ENCODE measurements around the gene ARSK.
"Not testable (repeated sequence)": the region's sequence is repeated elsewhere in the genome, so short reads cannot be mapped to it uniquely, and the experiment has no call there.

The ARSK gene

DNA sequence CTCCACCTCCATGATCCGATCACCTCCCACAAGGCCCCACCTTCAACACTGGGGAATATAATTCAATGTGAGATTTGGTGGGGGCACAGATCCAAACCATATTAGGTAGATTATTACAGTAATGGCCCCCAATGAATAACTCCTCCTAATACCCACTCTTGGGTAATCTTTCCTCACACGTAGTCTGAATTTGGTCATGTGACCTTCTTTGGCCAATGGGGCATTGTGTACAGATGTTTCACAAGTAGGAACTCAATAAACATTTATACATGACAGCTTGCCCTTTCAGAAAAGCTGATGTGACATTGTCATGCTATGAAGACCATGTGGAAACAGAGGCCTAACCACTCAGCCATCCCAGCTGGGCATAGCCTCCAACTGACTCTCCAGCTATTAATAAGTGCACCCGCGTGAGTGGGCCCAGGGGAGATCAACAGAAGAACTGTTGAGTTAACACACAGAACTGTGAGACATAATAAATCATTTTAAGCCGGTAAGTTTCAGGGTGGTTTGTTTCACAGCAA is 75.6 kb downstream of the ARSK start:
- POLR2A ChIA-PET = interaction anchor here (1.5 kb wide), 1 partner anchor 16 kb away, joined by 5 read pairs; the partner anchor contains the start of gene RFESD
- CTCF ChIA-PET = no interaction called here
- TF ChIP-seq CTBP1 (IDR thresholded peaks at IDR 0.05; ENCODE audit: borderline replicate concordance) = no peak
- no peak for TF ChIP-seq NFRKB (IDR thresholded peaks at IDR 0.05)
- TF ChIP-seq ZNF384 (IDR thresholded peaks at IDR 0.05) = no peak
- TF ChIP-seq, protein P1, sequence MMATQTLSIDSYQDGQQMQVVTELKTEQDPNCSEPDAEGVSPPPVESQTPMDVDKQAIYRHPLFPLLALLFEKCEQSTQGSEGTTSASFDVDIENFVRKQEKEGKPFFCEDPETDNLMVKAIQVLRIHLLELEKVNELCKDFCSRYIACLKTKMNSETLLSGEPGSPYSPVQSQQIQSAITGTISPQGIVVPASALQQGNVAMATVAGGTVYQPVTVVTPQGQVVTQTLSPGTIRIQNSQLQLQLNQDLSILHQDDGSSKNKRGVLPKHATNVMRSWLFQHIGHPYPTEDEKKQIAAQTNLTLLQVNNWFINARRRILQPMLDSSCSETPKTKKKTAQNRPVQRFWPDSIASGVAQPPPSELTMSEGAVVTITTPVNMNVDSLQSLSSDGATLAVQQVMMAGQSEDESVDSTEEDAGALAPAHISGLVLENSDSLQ (IDR thresholded peaks at IDR 0.05) = no peak
- TF ChIP-seq ARNT (IDR thresholded peaks at IDR 0.05) = no peak
- no peak for TF ChIP-seq LEF1 (IDR thresholded peaks at IDR 0.05; ENCODE audit: borderline replicate concordance)
- no peak for TF ChIP-seq SUZ12 (IDR thresholded peaks at IDR 0.05)
- TF ChIP-seq FOXA1 (IDR thresholded peaks at IDR 0.05) = no peak
- no peak for TF ChIP-seq ELF4 (IDR thresholded peaks at IDR 0.05)
- TF ChIP-seq SP1 (IDR thresholded peaks at IDR 0.05) = no peak
- TF ChIP-seq FOXK2 (IDR thresholded peaks at IDR 0.05) = no peak
- no peak for DNase-seq (ENCODE audit: extremely low spot score)

DNA sequence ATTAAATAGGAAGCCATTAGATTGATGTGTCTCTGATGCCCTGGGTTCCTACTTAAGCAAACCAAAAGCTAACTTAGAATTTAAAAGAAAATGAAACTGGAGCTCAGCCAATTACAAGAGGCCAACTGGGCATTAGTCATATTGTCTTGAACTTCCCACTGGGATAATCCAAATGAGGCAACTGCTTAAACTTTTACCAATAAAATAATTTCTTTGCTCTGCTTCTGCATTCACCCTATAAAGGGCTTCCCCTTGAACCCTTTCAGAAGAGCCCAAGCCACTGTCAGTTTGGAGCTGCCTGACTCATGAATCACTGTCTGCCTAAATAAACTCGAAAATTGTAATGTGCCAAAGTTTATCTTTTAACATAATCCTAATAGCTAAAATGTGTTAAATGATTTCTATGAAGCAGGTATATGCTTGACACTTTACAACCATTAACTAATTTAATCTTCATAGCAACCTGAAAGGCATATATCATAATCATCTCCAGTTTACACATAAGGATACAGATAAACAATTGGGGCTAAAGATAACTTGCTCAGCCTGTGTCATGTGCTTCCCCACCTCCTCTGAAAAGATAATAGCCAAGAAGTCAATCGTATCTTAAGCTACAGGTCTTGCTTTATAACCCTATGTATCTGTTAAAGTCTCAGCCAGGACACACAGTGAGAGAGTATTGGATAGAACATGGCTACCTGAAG is 76.5 kb downstream of the ARSK start:
- TF ChIP-seq ARNT (IDR thresholded peaks at IDR 0.05) (no peak), FOXK2 (IDR thresholded peaks at IDR 0.05) (no peak), NFRKB (IDR thresholded peaks at IDR 0.05) (no peak), SUZ12 (IDR thresholded peaks at IDR 0.05) (no peak), ZNF384 (IDR thresholded peaks at IDR 0.05) (no peak), FOXA1 (IDR thresholded peaks at IDR 0.05) (no peak), HDGF (IDR thresholded peaks at IDR 0.05; ENCODE audit: borderline replicate concordance) (no peak), CTBP1 (IDR thresholded peaks at IDR 0.05; ENCODE audit: borderline replicate concordance) (no peak), SP1 (IDR thresholded peaks at IDR 0.05) (no peak), BHLHE40 (IDR thresholded peaks at IDR 0.05; ENCODE audit: borderline replicate concordance) (no peak), TARDBP (IDR thresholded peaks at IDR 0.05) (no peak), FOXM1 (IDR thresholded peaks at IDR 0.05; ENCODE audit: borderline replicate concordance) (no peak), L3MBTL2 (conservative IDR thresholded peaks at IDR 0.05) (no peak), LEF1 (IDR thresholded peaks at IDR 0.05; ENCODE audit: borderline replicate concordance) (no peak)

DNA sequence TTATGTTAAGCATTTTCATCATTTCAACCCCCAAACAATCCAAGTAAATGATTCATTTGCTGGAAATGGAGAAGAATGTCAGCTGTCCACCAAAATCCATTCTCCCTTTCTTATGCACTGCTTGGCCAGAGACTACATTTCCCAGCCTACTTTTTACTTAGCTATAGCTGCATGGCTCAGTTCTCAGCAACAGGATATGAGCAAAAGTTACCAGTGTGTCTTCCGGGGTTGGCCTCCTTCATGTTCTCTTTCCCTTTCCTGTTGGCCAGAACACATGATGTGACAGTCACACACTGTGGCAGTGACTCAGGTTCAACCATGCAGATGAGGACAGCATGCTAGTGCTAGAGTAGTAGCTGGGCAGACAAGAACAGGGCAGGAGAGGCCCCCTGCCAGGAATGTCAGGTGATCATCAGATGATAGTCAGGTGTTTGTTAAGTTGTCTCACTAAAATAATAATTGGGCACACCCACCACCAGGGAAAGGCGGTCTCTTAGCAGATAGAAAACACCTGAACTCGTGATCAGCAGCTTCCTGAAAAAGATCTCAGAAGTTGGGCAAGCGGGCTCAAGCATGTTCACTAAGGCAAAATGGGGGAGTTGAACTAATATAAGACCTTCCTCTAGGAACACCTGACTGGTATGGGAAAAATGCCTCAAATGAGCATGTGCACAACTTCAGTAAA is 77.2 kb downstream of the ARSK start:
- DNase-seq (ENCODE audit: extremely low spot score) = no peak
- CTCF ChIA-PET = interaction anchor here (1.3 kb wide), 1 partner anchor 10 kb away, joined by 3 read pairs; no protein-coding TSS in a partner anchor
- POLR2A ChIA-PET = interaction anchor here (1.5 kb wide), 1 partner anchor 15 kb away, joined by 5 read pairs; the partner anchor contains the start of gene RFESD
- TF ChIP-seq LEF1 (IDR thresholded peaks at IDR 0.05; ENCODE audit: borderline replicate concordance) (no peak), FOXM1 (IDR thresholded peaks at IDR 0.05; ENCODE audit: borderline replicate concordance) (no peak), FOXA1 (IDR thresholded peaks at IDR 0.05) (no peak), CTBP1 (IDR thresholded peaks at IDR 0.05; ENCODE audit: borderline replicate concordance) (no peak), NFRKB (IDR thresholded peaks at IDR 0.05) (no peak), L3MBTL2 (conservative IDR thresholded peaks at IDR 0.05) (no peak), HDGF (IDR thresholded peaks at IDR 0.05; ENCODE audit: borderline replicate concordance) (no peak), ELF4 (IDR thresholded peaks at IDR 0.05) (no peak), ZNF384 (IDR thresholded peaks at IDR 0.05) (no peak), BHLHE40 (IDR thresholded peaks at IDR 0.05; ENCODE audit: borderline replicate concordance) (no peak), SUZ12 (IDR thresholded peaks at IDR 0.05) (no peak), TARDBP (IDR thresholded peaks at IDR 0.05) (no peak), SP1 (IDR thresholded peaks at IDR 0.05) (no peak), ARNT (IDR thresholded peaks at IDR 0.05) (no peak), FOXK2 (IDR thresholded peaks at IDR 0.05) (no peak)
- TF ChIP-seq, protein P1 (IDR thresholded peaks at IDR 0.05) = no peak

More for the DNA sequence above, 76.5 kb downstream of the ARSK start:
- ChIA-PET POLR2A (interaction anchor here (1.5 kb wide), 1 partner anchor 15 kb away, joined by 5 read pairs; the partner anchor contains the start of gene RFESD), CTCF (interaction anchor here (1.3 kb wide), 1 partner anchor 11 kb away, joined by 3 read pairs; no protein-coding TSS in a partner anchor)
- no peak for DNase-seq (ENCODE audit: extremely low spot score)

DNA sequence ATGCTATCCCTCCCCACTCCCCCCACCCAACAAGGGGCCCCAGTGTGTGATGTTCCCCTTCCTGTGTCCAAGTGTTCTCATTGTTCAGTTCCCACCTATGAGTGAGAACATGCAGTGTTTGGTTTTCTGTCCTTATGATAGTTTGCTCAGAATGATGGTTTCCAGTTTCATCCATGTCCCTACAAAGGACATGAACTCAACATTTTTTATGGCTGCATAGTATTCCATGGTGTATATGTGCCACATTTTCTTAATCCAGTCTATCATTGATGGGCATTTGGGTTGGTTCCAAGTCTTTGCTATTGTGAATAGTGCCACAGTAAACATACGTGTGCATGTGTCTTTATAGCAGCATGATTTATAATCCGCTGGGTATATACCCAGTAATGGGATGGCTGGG is 78.0 kb downstream of the ARSK start:
- CTCF ChIA-PET; DNase-seq (ENCODE audit: extremely low spot score); POLR2A ChIA-PET: not testable (repeated sequence)

DNA sequence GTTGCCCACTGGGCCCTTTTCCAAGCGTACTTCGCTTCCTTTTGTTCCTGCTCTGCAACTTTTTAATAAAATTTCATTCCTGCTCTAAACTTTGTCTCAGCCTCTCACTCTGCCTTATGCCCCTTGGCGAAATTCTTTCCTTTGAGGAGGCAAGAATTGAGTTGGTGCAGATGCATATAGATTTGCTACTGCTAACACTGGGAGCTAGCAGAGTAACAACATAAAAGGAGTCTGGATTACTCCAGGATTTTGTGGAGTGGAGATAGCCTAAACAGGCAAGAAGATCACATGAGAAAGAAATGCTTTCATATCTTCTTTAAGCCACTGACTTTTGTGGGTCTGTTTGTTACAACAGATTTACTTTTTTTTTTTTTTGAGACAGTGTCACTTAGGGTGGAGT is 78.8 kb downstream of the ARSK start:
- TF ChIP-seq, protein P1 (IDR thresholded peaks at IDR 0.05) = no peak
- TF ChIP-seq FOXA1 (IDR thresholded peaks at IDR 0.05) (no peak), L3MBTL2 (conservative IDR thresholded peaks at IDR 0.05) (no peak), FOXM1 (IDR thresholded peaks at IDR 0.05; ENCODE audit: borderline replicate concordance) (no peak), HDGF (IDR thresholded peaks at IDR 0.05; ENCODE audit: borderline replicate concordance) (no peak), LEF1 (IDR thresholded peaks at IDR 0.05; ENCODE audit: borderline replicate concordance) (no peak), ELF4 (IDR thresholded peaks at IDR 0.05) (no peak), ZNF384 (IDR thresholded peaks at IDR 0.05) (no peak), BHLHE40 (IDR thresholded peaks at IDR 0.05; ENCODE audit: borderline replicate concordance) (no peak), FOXK2 (IDR thresholded peaks at IDR 0.05) (no peak), SP1 (IDR thresholded peaks at IDR 0.05) (no peak)
- POLR2A ChIA-PET = no interaction called here
- CTCF ChIA-PET = interaction anchor here (0.6 kb wide), 1 partner anchor 70 kb away, joined by 3 read pairs; no protein-coding TSS in a partner anchor
- no peak for DNase-seq (ENCODE audit: extremely low spot score)

All from HEK293T (cell line).